Left ventricle myocardium inferior (tissue), 1 donor: ENCODE measurements around the gene KRT72. TPM values are rescaled to one million over a fixed set of nuclear protein-coding genes. Genes with fewer than 3 reads are reported as not detected.

ENCODE experiments used
- DNase-seq: peaks from one replicate; pipeline ENCODE4 v3.0.0-alpha.2; 2020
- H3K27ac ChIP-seq: fragments of 200-600 bp; replicated peaks from 2 replicates; pipeline ENCODE4 v1.8.0; 2021
- H3K27me3 ChIP-seq: fragments of 200-600 bp; 2 replicates; pipeline ENCODE4 v1.8.0; 2021; ENCODE audit warnings: low read depth
- H3K36me3 ChIP-seq: fragments of 200-600 bp; 2 replicates; pipeline ENCODE4 v1.8.0; 2021
- H3K4me1 ChIP-seq: fragments of 200-600 bp; 2 replicates; pipeline ENCODE4 v1.8.0; 2021
- H3K4me3 ChIP-seq: fragments of 200-600 bp; 2 replicates; pipeline ENCODE4 v1.8.0; 2021; ENCODE audit warnings: mild to moderate bottlenecking, moderate library complexity
- H3K9me3 ChIP-seq: fragments of 200-600 bp; replicated peaks from 2 replicates; pipeline ENCODE4 v1.8.0; 2021
- CTCF ChIP-seq: fragments of 200-600 bp; IDR thresholded peaks from 2 replicates; pipeline ENCODE4 v1.8.0; 2021; ENCODE audit warnings: antibody characterized with exemption, mild to moderate bottlenecking, borderline replicate concordance
- intact Hi-C: fragments of 100-400 bp; cut with micrococcal nuclease; formaldehyde crosslinking; loops from one replicate; pipeline ENCODE4 v1.11.0; 2022
- total RNA-seq: library from RNA; stranded (reverse); fragmentation: NEBNext Ultra II Directional; extraction: Animal tissue kit (Norgen Biotek cat#: 25700); gene quantifications from one replicate; pipeline ENCODE4 v1.2.1, GENCODE V29; 2021
- donor health status: DM: no; HTN: yes; CAD: no; lungs with severe emphysema.

The KRT72 gene
- total RNA-seq, 1 donor from 2014 or later: not detected

- H3K36me3 ChIP-seq: no peaks in the 10 kb centered on the region
- intact Hi-C loops: no loop called here
- no peak for DNase-seq
- H3K4me3 ChIP-seq: no peak overlapping the region
- no peak overlapping the region for H3K27ac ChIP-seq
- peaks cover 4% of the 10 kb centered on the region for H3K4me1 ChIP-seq
- peaks cover 99% of the 10 kb centered on the region for H3K27me3 ChIP-seq
- no peak for TF ChIP-seq CTCF
- no peaks in the 10 kb centered on the region for H3K9me3 ChIP-seq
Observed at GRCh38 chr12:52606096-52606495, 4.8 kb upstream of the KRT72 start.

- DNase-seq: no peak
- Histone ChIP-seq H3K9me3 (no peaks in the 10 kb centered on the region), H3K4me1 (peaks cover 4% of the 10 kb centered on the region), H3K36me3 (no peaks in the 10 kb centered on the region), H3K27ac (no peak overlapping the region), H3K4me3 (no peak overlapping the region), H3K27me3 (peaks cover 99% of the 10 kb centered on the region)
- intact Hi-C loops: no loop called here
- no peak for TF ChIP-seq CTCF
Observed at GRCh38 chr12:52605542-52605941, 4.3 kb upstream of the KRT72 start.

- no peak for DNase-seq
- no peak for TF ChIP-seq CTCF
- Histone ChIP-seq H3K4me3 (no peak overlapping the region), H3K4me1 (peaks cover 4% of the 10 kb centered on the region), H3K36me3 (no peaks in the 10 kb centered on the region), H3K27me3 (peaks cover 99% of the 10 kb centered on the region), H3K27ac (no peak overlapping the region), H3K9me3 (no peaks in the 10 kb centered on the region)
- intact Hi-C loops: no loop called here
Observed at GRCh38 chr12:52604859-52605258, 3.6 kb upstream of the KRT72 start.

- no peak for DNase-seq
- Histone ChIP-seq H3K9me3 (no peaks in the 10 kb centered on the region), H3K27me3 (peaks cover 99% of the 10 kb centered on the region), H3K36me3 (no peaks in the 10 kb centered on the region), H3K4me1 (peaks cover 4% of the 10 kb centered on the region), H3K4me3 (no peak overlapping the region), H3K27ac (no peak overlapping the region)
- no peak for TF ChIP-seq CTCF
- intact Hi-C loops: no loop called here
Observed at GRCh38 chr12:52603314-52603713, 2.1 kb upstream of the KRT72 start.

GRCh38 chr12:52602552-52602951 is 1.3 kb upstream of the KRT72 start:
- DNase-seq: no peak
- no peak for TF ChIP-seq CTCF
- Histone ChIP-seq H3K4me1 (peaks cover 4% of the 10 kb centered on the region), H3K27me3 (peaks cover 98% of the 10 kb centered on the region), H3K27ac (no peak overlapping the region), H3K4me3 (no peak overlapping the region), H3K36me3 (no peaks in the 10 kb centered on the region), H3K9me3 (no peaks in the 10 kb centered on the region)
- intact Hi-C loops: no loop called here

GRCh38 chr12:52601671-52602070 is 408 bp upstream of the KRT72 start:
- DNase-seq: no peak
- intact Hi-C loops: no loop called here
- no peaks in the 10 kb centered on the region for H3K9me3 ChIP-seq
- peaks cover 91% of the 10 kb centered on the region for H3K27me3 ChIP-seq
- no peak overlapping the region for H3K4me3 ChIP-seq
- no peak overlapping the region for H3K27ac ChIP-seq
- no peaks in the 10 kb centered on the region for H3K36me3 ChIP-seq
- peaks cover 4% of the 10 kb centered on the region for H3K4me1 ChIP-seq
- no peak for TF ChIP-seq CTCF
